ENCODE data around the gene PARM1. TPM values are rescaled to one million over a fixed set of nuclear protein-coding genes. Genes with fewer than 3 reads are reported as not detected.

PARM1 gene
- total and polyA plus RNA-seq, 9 of the 15 experiments (the other 6 are each of a cell fraction or from before 2014, with no cell fraction given) = 0.07 TPM; not detected in 8

DNA sequence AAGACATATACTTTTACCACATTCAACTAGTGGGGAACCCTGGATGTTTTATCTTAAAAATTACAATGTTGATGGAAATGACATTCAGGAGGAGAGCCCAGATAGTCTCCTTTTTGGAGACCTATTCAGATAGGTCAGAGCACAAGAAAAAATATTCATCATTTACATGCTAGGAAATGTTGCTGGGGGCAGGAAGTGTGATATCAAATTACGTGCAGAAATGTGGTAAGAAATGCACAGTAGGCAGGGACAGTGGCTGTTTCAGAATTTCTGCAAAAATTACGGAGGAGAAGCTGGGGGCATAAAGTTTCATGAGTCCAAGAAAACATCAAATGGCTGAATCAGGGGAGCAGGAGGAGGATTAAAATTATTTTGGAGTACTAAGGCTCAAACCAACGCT, 8.2 kb downstream of the PARM1 start (continued):
- TF ChIP-seq, protein P1, sequence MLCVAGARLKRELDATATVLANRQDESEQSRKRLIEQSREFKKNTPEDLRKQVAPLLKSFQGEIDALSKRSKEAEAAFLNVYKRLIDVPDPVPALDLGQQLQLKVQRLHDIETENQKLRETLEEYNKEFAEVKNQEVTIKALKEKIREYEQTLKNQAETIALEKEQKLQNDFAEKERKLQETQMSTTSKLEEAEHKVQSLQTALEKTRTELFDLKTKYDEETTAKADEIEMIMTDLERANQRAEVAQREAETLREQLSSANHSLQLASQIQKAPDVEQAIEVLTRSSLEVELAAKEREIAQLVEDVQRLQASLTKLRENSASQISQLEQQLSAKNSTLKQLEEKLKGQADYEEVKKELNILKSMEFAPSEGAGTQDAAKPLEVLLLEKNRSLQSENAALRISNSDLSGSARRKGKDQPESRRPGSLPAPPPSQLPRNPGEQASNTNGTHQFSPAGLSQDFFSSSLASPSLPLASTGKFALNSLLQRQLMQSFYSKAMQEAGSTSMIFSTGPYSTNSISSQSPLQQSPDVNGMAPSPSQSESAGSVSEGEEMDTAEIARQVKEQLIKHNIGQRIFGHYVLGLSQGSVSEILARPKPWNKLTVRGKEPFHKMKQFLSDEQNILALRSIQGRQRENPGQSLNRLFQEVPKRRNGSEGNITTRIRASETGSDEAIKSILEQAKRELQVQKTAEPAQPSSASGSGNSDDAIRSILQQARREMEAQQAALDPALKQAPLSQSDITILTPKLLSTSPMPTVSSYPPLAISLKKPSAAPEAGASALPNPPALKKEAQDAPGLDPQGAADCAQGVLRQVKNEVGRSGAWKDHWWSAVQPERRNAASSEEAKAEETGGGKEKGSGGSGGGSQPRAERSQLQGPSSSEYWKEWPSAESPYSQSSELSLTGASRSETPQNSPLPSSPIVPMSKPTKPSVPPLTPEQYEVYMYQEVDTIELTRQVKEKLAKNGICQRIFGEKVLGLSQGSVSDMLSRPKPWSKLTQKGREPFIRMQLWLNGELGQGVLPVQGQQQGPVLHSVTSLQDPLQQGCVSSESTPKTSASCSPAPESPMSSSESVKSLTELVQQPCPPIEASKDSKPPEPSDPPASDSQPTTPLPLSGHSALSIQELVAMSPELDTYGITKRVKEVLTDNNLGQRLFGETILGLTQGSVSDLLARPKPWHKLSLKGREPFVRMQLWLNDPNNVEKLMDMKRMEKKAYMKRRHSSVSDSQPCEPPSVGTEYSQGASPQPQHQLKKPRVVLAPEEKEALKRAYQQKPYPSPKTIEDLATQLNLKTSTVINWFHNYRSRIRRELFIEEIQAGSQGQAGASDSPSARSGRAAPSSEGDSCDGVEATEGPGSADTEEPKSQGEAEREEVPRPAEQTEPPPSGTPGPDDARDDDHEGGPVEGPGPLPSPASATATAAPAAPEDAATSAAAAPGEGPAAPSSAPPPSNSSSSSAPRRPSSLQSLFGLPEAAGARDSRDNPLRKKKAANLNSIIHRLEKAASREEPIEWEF (CRISPR knock-in tag; IDR thresholded peaks at IDR 0.05) = no peak
- no peak for TF ChIP-seq CBX8 (IDR thresholded peaks at IDR 0.05; ENCODE audit: borderline replicate concordance, extremely low read depth, low read depth, low read length, poor library complexity, severe bottlenecking)
- TF ChIP-seq HLTF (IDR thresholded peaks at IDR 0.05) = no peak
- TF ChIP-seq ZNF140 (CRISPR knock-in tag; IDR thresholded peaks at IDR 0.05) = no peak
- no peak for TF ChIP-seq PYGO2 (tag; IDR thresholded peaks at IDR 0.05)
- TF ChIP-seq CHCHD3 (CRISPR knock-in tag; IDR thresholded peaks at IDR 0.05) = no peak
- TF ChIP-seq, protein P2, sequence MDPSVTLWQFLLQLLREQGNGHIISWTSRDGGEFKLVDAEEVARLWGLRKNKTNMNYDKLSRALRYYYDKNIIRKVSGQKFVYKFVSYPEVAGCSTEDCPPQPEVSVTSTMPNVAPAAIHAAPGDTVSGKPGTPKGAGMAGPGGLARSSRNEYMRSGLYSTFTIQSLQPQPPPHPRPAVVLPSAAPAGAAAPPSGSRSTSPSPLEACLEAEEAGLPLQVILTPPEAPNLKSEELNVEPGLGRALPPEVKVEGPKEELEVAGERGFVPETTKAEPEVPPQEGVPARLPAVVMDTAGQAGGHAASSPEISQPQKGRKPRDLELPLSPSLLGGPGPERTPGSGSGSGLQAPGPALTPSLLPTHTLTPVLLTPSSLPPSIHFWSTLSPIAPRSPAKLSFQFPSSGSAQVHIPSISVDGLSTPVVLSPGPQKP (CRISPR knock-in tag; IDR thresholded peaks at IDR 0.05) = no peak
